Upper lobe of left lung (tissue), 6 donors: ENCODE data around the gene MAD1L1. TPM values are rescaled to one million over a fixed set of nuclear protein-coding genes. Genes with fewer than 3 reads are reported as not detected.
A peak's percentile ranks its signal among the peaks of the same experiment; 100 is the strongest.
"Not testable (repeated sequence)": the region's sequence is repeated elsewhere in the genome, so short reads cannot be mapped to it uniquely, and the experiment has no call there.

Source experiments
- ATAC-seq, 2 donors: fragments of 200-7000 bp; cut with Tn5 transposase; one replicate each; pipeline ENCODE4 v1.9.1; 2022; ENCODE audit warnings: mild to moderate bottlenecking in 2 of 2, moderate library complexity in 2 of 2; ENCODE audit not compliant: low FRiP score in 2 of 2
- DNase-seq, 2 donors: peaks; one replicate each; pipeline ENCODE4 v3.0.0-alpha.2; 2019 to 2020
- H3K27ac ChIP-seq, 4 donors: fragments of 200-600 bp; sonication (generic); one replicate each; pipeline ENCODE4 v1.5.1; 2016 to 2019
- H3K27me3 ChIP-seq, 4 donors: fragments of 200-600 bp; sonication (generic); one replicate each; pipeline ENCODE4 v1.5.1; 2017 to 2019
- H3K36me3 ChIP-seq, 4 donors: fragments of 200-600 bp; sonication (generic); one replicate each; pipeline ENCODE4 v1.5.1; 2016 to 2019
- H3K4me1 ChIP-seq, 4 donors: fragments of 200-600 bp; sonication (generic); one replicate each; pipeline ENCODE4 v1.5.1; 2018 to 2019
- H3K4me3 ChIP-seq, 4 donors: fragments of 200-600 bp; sonication (generic); one replicate each; pipeline ENCODE4 v1.5.1; 2017 to 2019; ENCODE audit warnings: mild to moderate bottlenecking in 2 of 4, moderate library complexity in 1 of 4
- H3K9me3 ChIP-seq, 4 donors: fragments of 200-600 bp; sonication (generic); one replicate each; pipeline ENCODE4 v1.5.1; 2018 to 2019
- CTCF ChIP-seq, 6 experiments: fragments of 450-650 bp in 4 of 6; fragments of 200-600 bp in 2 of 6; sonication (generic) in 2 of 6; IDR thresholded peaks; one replicate each; pipeline ENCODE4 v1.5.1; 2016 to 2019; ENCODE audit warnings: antibody characterized with exemption in 6 of 6
- EP300 ChIP-seq, 4 donors: sonication (generic); formaldehyde crosslinking; IDR thresholded peaks; one replicate each; pipeline ENCODE4 v1.5.1; 2017; ENCODE audit warnings: antibody characterized with exemption in 4 of 4, control low read depth in 2 of 4
- POLR2A ChIP-seq, 4 donors: fragments of 450-650 bp; IDR thresholded peaks; one replicate each; pipeline ENCODE4 v1.5.1; 2016 to 2017; ENCODE audit warnings: antibody characterized with exemption in 4 of 4, mild to moderate bottlenecking in 2 of 4
- POLR2AphosphoS5 ChIP-seq, 2 donors: sonication (generic); formaldehyde crosslinking; IDR thresholded peaks; one replicate each; pipeline ENCODE4 v1.5.1; 2017; ENCODE audit warnings: antibody characterized with exemption in 2 of 2
- WGBS, 2 donors: methylation state at CpG; one replicate each; pipeline ENCODE4 v1.1.5; 2017 to 2018; 5-methylcytosine and 5-hydroxymethylcytosine counted together
- total RNA-seq, 6 donors: library from RNA; depleted of rRNA in 4 of 6; stranded (reverse); fragments of >200 nt in 4 of 6; gene quantifications; one replicate each; pipeline versions ENCODE4 v1.1.0 to v1.2.1, GENCODE V29; 2016 to 2021
- donor health status: DM: no; HTN: no; CAD: no; lungs with moderate emphysema.
- donor health status: DM: no; HTN: yes; CAD: no; lungs with severe emphysema.

Gene MAD1L1
- total RNA-seq, 6 donors from 2014 or later: 40.6 to 364 (median 65.6) TPM

DNA sequence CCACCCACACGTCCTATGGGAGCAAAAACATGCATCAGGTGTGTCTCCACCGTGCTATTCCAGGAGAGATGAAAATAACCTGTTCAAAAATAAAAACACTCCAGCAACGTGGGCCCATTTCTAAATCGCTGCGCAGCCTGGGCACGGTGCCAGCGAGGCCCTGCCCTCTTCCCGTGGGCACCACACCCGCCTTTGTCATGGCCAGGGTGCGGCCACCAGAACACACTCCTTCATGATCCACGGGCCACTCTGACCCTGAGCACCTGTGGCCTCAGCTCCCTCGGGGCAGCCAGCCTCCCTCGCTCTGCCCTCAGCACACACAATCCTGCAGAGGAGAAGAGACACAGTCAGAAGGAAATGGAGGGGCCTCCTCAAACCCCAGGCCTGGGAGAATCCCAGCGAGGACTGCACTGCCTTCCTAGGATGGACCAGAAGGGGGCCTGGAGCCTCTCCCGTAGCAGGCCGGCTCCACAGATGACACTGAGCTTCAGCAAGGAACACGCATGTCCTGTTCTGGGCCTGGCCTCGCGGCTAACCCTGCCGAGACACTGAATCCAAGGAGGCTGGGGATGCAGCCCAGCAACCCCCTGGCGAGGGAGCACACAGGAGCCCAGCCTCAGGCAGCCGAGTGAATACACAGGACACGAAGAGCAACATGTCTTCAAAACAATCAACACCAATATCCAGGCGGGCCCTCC lies 169.0 kb downstream of the MAD1L1 start:
- H3K4me1 ChIP-seq: peaks cover 9 to 12% (median 11%) of the 10 kb centered on the region in 4 donors
- peaks cover 0 to 5% (median 0%) of the 10 kb centered on the region in 4 donors for H3K9me3 ChIP-seq
- 54 to 58% methylated on average over 8 to 24 of the region's 24 CpGs for WGBS, 2 donors
- TF ChIP-seq CTCF (IDR thresholded peaks at IDR 0.05) (peak in 1 of 6 experiments; percentile 20), POLR2A (IDR thresholded peaks at IDR 0.05) (no peak)
- peak; percentile 22 to 27 for ATAC-seq
- peaks cover 0 to 33% (median 18%) of the 10 kb centered on the region in 4 donors for H3K36me3 ChIP-seq
- peak overlapping the region in 1 of 4 donors; percentile 32 for H3K27ac ChIP-seq
- H3K27me3 ChIP-seq: no peaks in the 10 kb centered on the region
- DNase-seq: peak in 1 of 2 donors; percentile 42
- no peak overlapping the region for H3K4me3 ChIP-seq

DNA sequence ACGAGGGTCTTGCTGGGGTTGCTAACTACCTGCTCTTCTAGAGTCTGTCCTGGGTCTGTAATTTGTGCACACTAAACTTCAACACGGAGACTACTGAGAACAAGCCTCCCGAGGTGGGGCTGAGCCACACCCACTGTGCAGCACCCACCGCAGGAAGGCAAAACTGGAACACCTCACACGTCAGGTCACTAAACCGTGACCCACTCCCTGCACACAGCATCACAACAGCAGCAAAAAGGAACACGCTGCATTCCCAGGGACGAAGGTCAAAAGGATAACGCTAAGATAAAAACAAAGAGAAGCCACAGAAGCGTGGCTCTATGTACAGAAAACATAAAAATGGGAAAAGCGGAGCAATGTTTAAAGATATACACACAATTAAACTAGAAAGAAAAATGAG lies 170.1 kb downstream of the MAD1L1 start:
- no peaks in the 10 kb centered on the region for H3K27me3 ChIP-seq
- no peak overlapping the region for H3K4me3 ChIP-seq
- no peak for DNase-seq
- 91 to 93% methylated on average over 11 of the region's 11 CpGs for WGBS, 2 donors
- no peak overlapping the region for H3K27ac ChIP-seq
- peaks cover 0 to 5% (median 0%) of the 10 kb centered on the region in 4 donors for H3K9me3 ChIP-seq
- TF ChIP-seq EP300 (IDR thresholded peaks at IDR 0.05) (no peak), POLR2AphosphoS5 (IDR thresholded peaks at IDR 0.05) (no peak), POLR2A (IDR thresholded peaks at IDR 0.05) (no peak), CTCF (IDR thresholded peaks at IDR 0.05) (no peak)
- H3K4me1 ChIP-seq: peaks cover 9 to 12% (median 11%) of the 10 kb centered on the region in 4 donors
- H3K36me3 ChIP-seq: peaks cover 0 to 22% (median 10%) of the 10 kb centered on the region in 4 donors
- no peak for ATAC-seq

DNA sequence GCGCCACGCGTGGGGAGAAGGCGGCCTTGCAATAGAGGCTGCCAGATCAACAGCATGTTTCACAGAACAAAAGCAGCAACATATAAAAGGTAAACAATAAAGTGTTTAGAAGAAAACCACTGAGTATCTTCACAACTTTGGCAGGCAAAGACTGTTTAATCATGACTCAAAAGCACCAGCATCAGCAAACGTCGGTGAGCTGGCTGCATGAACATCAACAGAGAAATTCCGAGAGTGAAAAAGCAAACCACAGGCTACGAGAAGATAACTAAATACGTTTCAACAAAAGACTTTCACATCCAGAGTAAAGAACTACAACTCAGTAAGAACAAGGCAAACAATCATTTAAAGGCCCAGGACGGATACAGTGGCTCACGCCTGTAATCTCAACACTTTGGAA lies 172.0 kb downstream of the MAD1L1 start:
- Histone ChIP-seq H3K27me3 (no peaks in the 10 kb centered on the region), H3K4me3 (no peak overlapping the region), H3K27ac (no peak overlapping the region), H3K4me1 (peaks cover 9 to 12% (median 11%) of the 10 kb centered on the region in 4 donors), H3K9me3 (peaks cover 0 to 5% (median 0%) of the 10 kb centered on the region in 4 donors), H3K36me3 (peaks cover 0 to 5% (median under 1%) of the 10 kb centered on the region in 4 donors)
- 92 to 93% methylated on average over 11 of the region's 11 CpGs for WGBS, 2 donors
- no peak for DNase-seq
- ATAC-seq: no peak
- TF ChIP-seq POLR2A (IDR thresholded peaks at IDR 0.05) (no peak), POLR2AphosphoS5 (IDR thresholded peaks at IDR 0.05) (no peak), CTCF (IDR thresholded peaks at IDR 0.05) (no peak), EP300 (IDR thresholded peaks at IDR 0.05) (no peak)

- no peaks in the 10 kb centered on the region for H3K27me3 ChIP-seq
- no peak for ATAC-seq
- no peaks in the 10 kb centered on the region for H3K36me3 ChIP-seq
- 94 to 96% methylated on average over 66 of the region's 66 CpGs for WGBS, 2 donors
- no peak overlapping the region for H3K4me3 ChIP-seq
- DNase-seq: no peak
- H3K27ac ChIP-seq: no peak overlapping the region
- H3K4me1 ChIP-seq: peaks cover 9 to 12% (median 11%) of the 10 kb centered on the region in 4 donors
- no peak for TF ChIP-seq POLR2AphosphoS5 (IDR thresholded peaks at IDR 0.05)
- no peak for TF ChIP-seq CTCF (IDR thresholded peaks at IDR 0.05)
- TF ChIP-seq POLR2A (IDR thresholded peaks at IDR 0.05): no peak
- no peak for TF ChIP-seq EP300 (IDR thresholded peaks at IDR 0.05)
- peaks cover 0 to 5% (median 0%) of the 10 kb centered on the region in 4 donors for H3K9me3 ChIP-seq
Observed at GRCh38 chr7:2059964-2060700, 172.6 kb downstream of the MAD1L1 start.

DNA sequence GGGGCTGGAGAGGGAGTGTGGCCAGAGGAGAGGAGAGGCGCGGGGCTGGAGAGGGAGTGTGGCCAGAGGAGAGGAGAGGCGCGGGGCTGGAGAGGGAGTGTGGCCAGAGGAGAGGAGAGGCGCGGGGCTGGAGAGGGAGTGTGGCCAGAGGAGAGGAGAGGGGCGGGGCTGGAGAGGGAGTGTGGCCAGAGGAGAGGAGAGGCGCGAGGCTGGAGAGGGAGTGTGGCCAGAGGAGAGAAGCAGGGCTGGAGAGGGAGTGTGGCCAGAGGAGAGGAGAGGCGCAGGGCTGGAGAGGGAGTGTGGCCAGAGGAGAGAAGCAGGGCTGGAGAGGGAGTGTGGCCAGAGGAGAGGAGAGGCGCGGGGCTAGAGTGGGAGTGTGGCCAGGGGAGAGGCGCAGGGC lies 174.5 kb downstream of the MAD1L1 start:
- H3K27ac ChIP-seq, H3K27me3 ChIP-seq, H3K4me3 ChIP-seq, ATAC-seq, DNase-seq, H3K36me3 ChIP-seq, H3K9me3 ChIP-seq, H3K4me1 ChIP-seq: not testable (repeated sequence)
- 62 to 77% methylated on average over 4 to 8 of the region's 13 CpGs for WGBS, 2 donors
